ENCODE measurements around the gene CRB1. TPM values are rescaled to one million over a fixed set of nuclear protein-coding genes. Genes with fewer than 3 reads are reported as not detected.

Gene CRB1
- total RNA-seq, 2 donors from 2014 or later = not detected

DNA sequence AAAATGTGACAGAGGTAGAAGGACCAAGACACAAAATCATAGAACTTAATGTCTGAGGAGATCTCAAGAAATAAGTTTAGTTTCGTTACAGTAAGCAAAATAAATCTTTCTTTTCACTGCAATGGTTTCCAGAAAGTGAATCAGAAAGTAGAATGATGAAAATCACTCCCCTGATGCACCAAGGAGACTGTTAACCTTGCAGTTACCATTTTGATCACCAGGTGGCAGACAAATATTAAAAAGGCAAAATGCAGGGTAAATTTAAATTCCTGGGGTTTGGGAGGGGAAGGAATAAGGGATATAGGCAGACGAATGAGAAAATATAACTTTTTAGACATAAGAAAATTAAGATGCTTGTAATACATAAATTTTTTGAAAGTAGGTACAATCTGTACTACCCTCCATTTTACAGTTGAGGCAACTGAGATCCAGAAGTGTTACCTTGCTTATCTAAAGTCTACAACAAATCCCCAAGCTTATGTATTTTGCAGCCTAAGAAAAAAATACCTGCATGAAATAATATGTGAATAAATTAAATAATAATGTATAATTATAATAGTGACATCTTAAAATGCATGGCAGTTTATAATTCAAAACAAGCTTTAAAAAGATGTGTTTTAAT lies 253.2 kb downstream of the CRB1 start:
- Histone ChIP-seq H3K27ac (ENCODE audit: low read depth, low read length) (no peak overlapping the region), H3K4me1 (ENCODE audit: control insufficient read depth, insufficient read depth, low read length) (no peaks in the 10 kb centered on the region), H3K9ac (ENCODE audit: extremely low read depth, low read length, poor library complexity, severe bottlenecking) (no peak overlapping the region), H3K9me3 (ENCODE audit: control insufficient read depth, low read length) (no peaks in the 10 kb centered on the region), H3K27me3 (ENCODE audit: control insufficient read depth, insufficient read depth, low read length, poor library complexity, severe bottlenecking) (no peaks in the 10 kb centered on the region), H3K4me3 (ENCODE audit: low read length) (no peak overlapping the region), H3K36me3 (ENCODE audit: control insufficient read depth, insufficient read depth, low read length) (no peaks in the 10 kb centered on the region)
- no peaks in the 10 kb centered on the region for H3K9me3 Mint-ChIP-seq
- 11 to 20% methylated on average over 1 to 2 of the region's 2 CpGs for WGBS, 2 experiments (ENCODE audit: insufficient coverage in 1 of 2, insufficient read length in 1 of 2)
- no peaks in the 10 kb centered on the region for H3K36me3 Mint-ChIP-seq (ENCODE audit: low read depth)
- peaks cover 15% of the 10 kb centered on the region for H3K4me1 Mint-ChIP-seq
- no peak overlapping the region for H3K27ac Mint-ChIP-seq
- H3K4me3 Mint-ChIP-seq = no peak overlapping the region
- TF ChIP-seq, protein P1, sequence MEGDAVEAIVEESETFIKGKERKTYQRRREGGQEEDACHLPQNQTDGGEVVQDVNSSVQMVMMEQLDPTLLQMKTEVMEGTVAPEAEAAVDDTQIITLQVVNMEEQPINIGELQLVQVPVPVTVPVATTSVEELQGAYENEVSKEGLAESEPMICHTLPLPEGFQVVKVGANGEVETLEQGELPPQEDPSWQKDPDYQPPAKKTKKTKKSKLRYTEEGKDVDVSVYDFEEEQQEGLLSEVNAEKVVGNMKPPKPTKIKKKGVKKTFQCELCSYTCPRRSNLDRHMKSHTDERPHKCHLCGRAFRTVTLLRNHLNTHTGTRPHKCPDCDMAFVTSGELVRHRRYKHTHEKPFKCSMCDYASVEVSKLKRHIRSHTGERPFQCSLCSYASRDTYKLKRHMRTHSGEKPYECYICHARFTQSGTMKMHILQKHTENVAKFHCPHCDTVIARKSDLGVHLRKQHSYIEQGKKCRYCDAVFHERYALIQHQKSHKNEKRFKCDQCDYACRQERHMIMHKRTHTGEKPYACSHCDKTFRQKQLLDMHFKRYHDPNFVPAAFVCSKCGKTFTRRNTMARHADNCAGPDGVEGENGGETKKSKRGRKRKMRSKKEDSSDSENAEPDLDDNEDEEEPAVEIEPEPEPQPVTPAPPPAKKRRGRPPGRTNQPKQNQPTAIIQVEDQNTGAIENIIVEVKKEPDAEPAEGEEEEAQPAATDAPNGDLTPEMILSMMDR (conservative IDR thresholded peaks at IDR 0.05) = peak; percentile 86
- H3K27me3 Mint-ChIP-seq (ENCODE audit: insufficient read depth) = no peaks in the 10 kb centered on the region
- DNase-seq = peak; percentile 57

DNA sequence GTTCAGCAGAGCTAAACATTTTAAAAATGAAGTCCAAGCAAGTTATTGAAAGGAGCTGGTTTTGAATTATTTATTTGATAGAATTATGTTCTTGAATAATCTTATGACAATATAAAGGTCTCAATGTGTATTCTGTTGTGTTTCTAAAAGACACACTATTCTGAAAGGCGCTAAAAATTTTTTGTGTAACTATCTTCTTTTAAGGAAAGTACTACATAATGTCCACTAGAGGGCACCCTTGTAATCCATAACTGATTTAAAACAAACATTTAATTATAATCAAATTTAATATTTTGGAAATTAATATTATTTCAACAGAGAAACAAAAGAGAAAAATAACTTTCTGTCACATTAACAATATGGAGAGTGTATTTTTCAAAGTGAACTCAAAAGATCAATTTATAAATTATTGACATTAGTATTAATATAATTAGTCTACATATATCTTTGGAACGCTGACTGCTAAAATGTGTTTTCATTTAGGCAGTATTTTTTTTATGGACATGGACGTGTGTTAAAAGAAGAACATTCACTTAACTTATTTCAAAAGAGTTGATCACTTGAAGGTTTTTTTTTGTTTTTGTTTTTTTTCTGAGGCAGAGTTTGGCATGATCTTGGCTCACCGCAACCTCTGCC lies 258.8 kb downstream of the CRB1 start:
- no peak for DNase-seq
- TF ChIP-seq, protein P1 (conservative IDR thresholded peaks at IDR 0.05) = peak; percentile 88
- no peaks in the 10 kb centered on the region for H3K36me3 ChIP-seq (ENCODE audit: control insufficient read depth, insufficient read depth, low read length)
- no peaks in the 10 kb centered on the region for H3K27me3 ChIP-seq (ENCODE audit: control insufficient read depth, insufficient read depth, low read length, poor library complexity, severe bottlenecking)
- peaks cover 6% of the 10 kb centered on the region for H3K4me1 Mint-ChIP-seq
- H3K27me3 Mint-ChIP-seq (ENCODE audit: insufficient read depth) = no peaks in the 10 kb centered on the region
- no peak overlapping the region for H3K4me3 ChIP-seq (ENCODE audit: low read length)
- no peak overlapping the region for H3K9ac ChIP-seq (ENCODE audit: extremely low read depth, low read length, poor library complexity, severe bottlenecking)
- 59% methylated on average over 3 of the region's 4 CpGs; no CpG with 5 or more reads in 1 of the 2 experiments for WGBS, 2 experiments (ENCODE audit: insufficient coverage in 1 of 2, insufficient read length in 1 of 2)
- no peak overlapping the region for H3K27ac Mint-ChIP-seq
- peaks cover 4% of the 10 kb centered on the region for H3K4me1 ChIP-seq (ENCODE audit: control insufficient read depth, insufficient read depth, low read length)
- H3K9me3 ChIP-seq (ENCODE audit: control insufficient read depth, low read length) = no peaks in the 10 kb centered on the region
- H3K36me3 Mint-ChIP-seq (ENCODE audit: low read depth) = no peaks in the 10 kb centered on the region
- no peaks in the 10 kb centered on the region for H3K9me3 Mint-ChIP-seq
- H3K27ac ChIP-seq (ENCODE audit: low read depth, low read length) = no peak overlapping the region
- H3K4me3 Mint-ChIP-seq = no peak overlapping the region

Other genes with a start within 250 kb of the CRB1 start
- gene F13B, start 201.0 kb upstream of the CRB1 start, total RNA-seq = not detected
- 10 to 100 TPM; 31.7 to 35.1 TPM for gene ASPM, start 121.6 kb upstream of the CRB1 start, total RNA-seq
- 10 to 100 TPM; 10.0 to 15.2 TPM for gene ZBTB41, start 67.0 kb upstream of the CRB1 start, total RNA-seq